NCI-H2107 (cell line): ENCODE data around the gene CDH23.
"Not testable (repeated sequence)": the region's sequence is repeated elsewhere in the genome, so short reads cannot be mapped to it uniquely, and the experiment has no call there.

ENCODE experiments used
- DNase-seq: peaks from one replicate; lab custom pipeline; 2025; lab: John Stamatoyannopoulos, UW

CDH23 gene

GRCh38 chr10:71584902-71585563 lies 188.3 kb downstream of the CDH23 start:
- DNase-seq: no peak

GRCh38 chr10:71585564-71586290 lies 189.0 kb downstream of the CDH23 start:
- no peak for DNase-seq

- DNase-seq: no peak
Measured at GRCh38 chr10:71587941-71588573, 191.3 kb downstream of the CDH23 start.

GRCh38 chr10:71588685-71589084 lies 192.0 kb downstream of the CDH23 start:
- DNase-seq: no peak

- no peak for DNase-seq
Measured at GRCh38 chr10:71589617-71590551, 193.2 kb downstream of the CDH23 start.

- no peak for DNase-seq
Measured at GRCh38 chr10:71590781-71591350, 194.1 kb downstream of the CDH23 start.

GRCh38 chr10:71594934-71595571 lies 198.3 kb downstream of the CDH23 start:
- no peak for DNase-seq

GRCh38 chr10:71595649-71596048 lies 198.9 kb downstream of the CDH23 start:
- DNase-seq: no peak

GRCh38 chr10:71596127-71596526 lies 199.4 kb downstream of the CDH23 start:
- DNase-seq: no peak

- DNase-seq: no peak
Measured at GRCh38 chr10:71596759-71597158, 200.0 kb downstream of the CDH23 start.

- no peak for DNase-seq
Measured at GRCh38 chr10:71597821-71598498, 201.2 kb downstream of the CDH23 start.

- no peak for DNase-seq
Measured at GRCh38 chr10:71598621-71599055, 201.9 kb downstream of the CDH23 start.

- no peak for DNase-seq
Measured at GRCh38 chr10:71599518-71599917, 202.8 kb downstream of the CDH23 start.

GRCh38 chr10:71600242-71600641 lies 203.5 kb downstream of the CDH23 start:
- DNase-seq: not testable (repeated sequence)

GRCh38 chr10:71600849-71601248 lies 204.1 kb downstream of the CDH23 start:
- no peak for DNase-seq

- no peak for DNase-seq
Measured at GRCh38 chr10:71601273-71601672, 204.6 kb downstream of the CDH23 start.

- DNase-seq: no peak
Measured at GRCh38 chr10:71603150-71603549, 206.4 kb downstream of the CDH23 start.

GRCh38 chr10:71603754-71604153 lies 207.0 kb downstream of the CDH23 start:
- no peak for DNase-seq

- no peak for DNase-seq
Measured at GRCh38 chr10:71604324-71605018, 207.8 kb downstream of the CDH23 start.
